HT-29 (cell line): Measurements from ENCODE around the gene C14orf180. TPM values are rescaled to one million over a fixed set of nuclear protein-coding genes. Genes with fewer than 3 reads are reported as not detected.

ENCODE experiments used
- DNase-seq: peaks from one replicate; pipeline ENCODE4 v3.0.0-alpha.2; 2015; ENCODE audit warnings: low spot score
- total RNA-seq: library from RNA; depleted of rRNA; stranded (reverse); fragments of >200 nt; shearing (Covaris generic); gene quantifications from 2 replicates; pipeline ENCODE4 v1.2.3, GENCODE V29; 2014

The C14orf180 gene
- total RNA-seq, 1 experiment from 2014 or later = 0.38 TPM

GRCh38 chr14:104592292-104592672 lies 12.7 kb downstream of the C14orf180 start:
- no peak for DNase-seq

GRCh38 chr14:104592785-104593184 lies 13.2 kb downstream of the C14orf180 start:
- DNase-seq = no peak

- DNase-seq = no peak
Measured at GRCh38 chr14:104593241-104593701, 13.7 kb downstream of the C14orf180 start.

GRCh38 chr14:104593710-104594136 lies 14.2 kb downstream of the C14orf180 start:
- no peak for DNase-seq

GRCh38 chr14:104594310-104595046 lies 14.9 kb downstream of the C14orf180 start:
- no peak for DNase-seq

GRCh38 chr14:104595116-104595675 lies 15.6 kb downstream of the C14orf180 start:
- DNase-seq = no peak

GRCh38 chr14:104595911-104596450 lies 16.4 kb downstream of the C14orf180 start:
- DNase-seq = no peak

GRCh38 chr14:104596451-104596918 lies 16.9 kb downstream of the C14orf180 start:
- DNase-seq = no peak

- DNase-seq = no peak
Measured at GRCh38 chr14:104596927-104597351, 17.4 kb downstream of the C14orf180 start.

- no peak for DNase-seq
Measured at GRCh38 chr14:104597576-104597975, 18.0 kb downstream of the C14orf180 start.

GRCh38 chr14:104598039-104598909 lies 18.7 kb downstream of the C14orf180 start:
- DNase-seq = no peak

GRCh38 chr14:104598910-104599273 lies 19.3 kb downstream of the C14orf180 start:
- no peak for DNase-seq

- no peak for DNase-seq
Measured at GRCh38 chr14:104599446-104599845, 19.9 kb downstream of the C14orf180 start.

- DNase-seq = no peak
Measured at GRCh38 chr14:104600141-104600643, 20.6 kb downstream of the C14orf180 start.

GRCh38 chr14:104600805-104601204 lies 21.2 kb downstream of the C14orf180 start:
- no peak for DNase-seq

GRCh38 chr14:104601786-104602185 lies 22.2 kb downstream of the C14orf180 start:
- DNase-seq = no peak

GRCh38 chr14:104602315-104602932 lies 22.9 kb downstream of the C14orf180 start:
- DNase-seq = no peak

- DNase-seq = no peak
Measured at GRCh38 chr14:104602933-104603325, 23.4 kb downstream of the C14orf180 start.

GRCh38 chr14:104603711-104604401 lies 24.3 kb downstream of the C14orf180 start:
- no peak for DNase-seq
